ENCODE results near the gene HERC4.
A peak's percentile ranks its signal among the peaks of the same experiment; 100 is the strongest.
"Not testable (repeated sequence)": the region's sequence is repeated elsewhere in the genome, so short reads cannot be mapped to it uniquely, and the experiment has no call there.

HERC4 gene

DNA sequence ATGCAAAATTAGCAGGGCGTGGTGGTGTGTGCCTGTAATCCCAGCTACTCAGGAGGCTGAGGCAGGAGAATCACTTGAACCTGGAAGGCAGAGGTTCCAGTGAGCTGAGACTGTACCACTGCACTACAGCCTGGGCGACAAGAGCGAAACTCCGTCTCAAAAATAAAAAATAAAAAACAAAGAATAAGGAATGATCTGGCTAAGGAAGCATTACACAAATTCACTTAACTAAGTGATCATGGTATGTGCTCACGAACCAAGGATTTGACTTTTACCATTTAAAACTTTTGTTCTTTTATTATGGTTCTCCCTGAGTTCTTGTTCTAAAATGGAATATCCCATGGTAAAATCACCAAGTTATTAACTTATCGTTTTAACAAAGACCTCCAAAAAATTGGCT, 119.5 kb downstream of the HERC4 start:
- no peak for DNase-seq

DNA sequence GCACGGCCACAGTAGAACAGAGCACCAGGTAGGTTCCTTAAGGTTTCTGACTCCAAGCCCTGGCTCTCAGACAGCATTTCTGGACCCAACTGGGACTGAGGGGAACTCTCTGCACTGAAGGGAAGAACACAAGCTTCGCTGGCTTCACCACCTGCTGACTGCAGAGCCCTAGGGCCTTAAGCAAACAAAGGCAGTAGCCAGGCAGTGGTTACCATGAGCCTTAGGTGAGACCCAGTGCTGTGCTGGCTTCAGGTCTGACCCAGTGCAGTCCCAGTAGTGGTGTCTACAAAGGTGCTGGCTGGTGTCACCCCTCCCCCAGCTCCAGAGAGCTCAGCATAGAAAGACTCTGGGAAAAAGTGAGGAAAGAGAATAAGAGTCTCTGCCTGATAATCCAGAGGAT, 131.2 kb downstream of the HERC4 start:
- no peak for DNase-seq

DNA sequence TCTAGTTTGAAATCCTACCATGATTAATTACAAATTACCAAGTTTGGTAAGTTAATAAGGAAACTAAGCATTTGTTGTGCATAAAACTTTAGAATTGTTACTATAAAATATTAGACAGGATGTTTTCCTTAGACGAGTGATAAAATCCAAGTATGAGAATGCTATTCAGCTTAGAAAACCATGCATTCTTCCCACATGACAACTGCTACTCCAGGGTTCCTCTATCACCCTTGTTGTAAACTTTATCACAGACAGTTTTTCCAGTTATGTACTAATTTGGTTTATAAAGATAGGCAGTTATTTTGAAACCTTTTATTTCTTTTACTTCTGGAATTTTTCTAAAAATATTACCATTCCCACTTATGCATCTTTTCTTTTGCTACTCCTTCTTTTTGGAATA, 138.7 kb downstream of the HERC4 start:
- no peak for DNase-seq

DNA sequence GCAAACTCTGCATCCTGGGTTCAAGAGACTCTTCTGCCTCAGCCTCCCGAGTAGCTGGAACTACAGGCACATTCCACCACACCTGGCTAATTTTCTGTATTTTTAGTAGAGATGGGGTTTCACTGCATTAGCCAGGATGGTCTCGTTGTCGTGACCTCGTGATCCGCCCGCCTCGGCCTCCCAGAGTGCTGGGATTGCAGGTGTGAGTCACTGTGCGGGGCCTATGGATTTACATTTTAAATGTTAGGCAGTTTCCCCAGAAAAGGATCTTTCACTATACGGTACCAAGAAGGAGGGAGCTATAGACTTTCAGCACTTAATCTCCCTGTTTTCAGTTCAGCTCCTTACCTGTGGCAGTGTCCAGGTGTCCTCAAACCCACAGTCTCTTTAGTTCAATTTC, 139.9 kb downstream of the HERC4 start:
- no peak for DNase-seq

DNA sequence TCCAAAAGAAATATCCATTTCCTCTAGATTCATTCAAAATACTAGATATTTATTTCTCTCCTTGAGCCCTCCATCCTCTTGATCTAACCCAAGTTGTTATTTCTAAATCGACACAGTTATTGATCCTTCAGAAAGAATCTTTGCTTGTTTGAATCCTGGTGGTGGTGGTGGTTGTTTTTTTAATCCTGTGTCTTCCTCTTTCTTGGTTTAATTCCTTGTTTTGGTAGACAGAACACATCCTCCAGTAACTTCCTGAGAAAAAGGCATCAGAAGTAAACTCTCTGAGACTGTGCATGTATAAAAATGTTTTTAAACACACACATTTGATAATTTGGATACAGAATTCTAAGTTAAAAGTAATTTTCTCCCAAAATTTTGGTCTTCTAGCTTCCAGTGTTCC, 140.7 kb downstream of the HERC4 start:
- DNase-seq, result no peak

DNA sequence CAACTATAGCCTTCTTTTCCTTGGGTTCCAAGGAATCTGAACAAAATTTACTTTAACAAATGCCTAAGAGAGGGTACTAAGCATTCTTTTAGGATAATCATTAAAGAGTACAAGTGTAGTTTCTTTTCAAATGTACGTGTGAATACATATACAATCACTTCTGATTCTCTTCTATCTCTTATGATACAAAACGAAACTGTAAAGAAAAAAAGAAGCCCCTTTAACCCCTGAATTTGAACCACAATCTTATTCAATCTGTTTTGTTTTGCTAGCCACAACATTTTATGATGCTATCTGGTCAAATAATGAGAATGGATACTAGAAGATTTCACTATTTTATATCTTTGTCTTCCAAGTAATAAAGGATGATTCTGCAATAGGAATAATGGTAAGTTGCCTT, 141.9 kb downstream of the HERC4 start:
- DNase-seq, result no peak

DNA sequence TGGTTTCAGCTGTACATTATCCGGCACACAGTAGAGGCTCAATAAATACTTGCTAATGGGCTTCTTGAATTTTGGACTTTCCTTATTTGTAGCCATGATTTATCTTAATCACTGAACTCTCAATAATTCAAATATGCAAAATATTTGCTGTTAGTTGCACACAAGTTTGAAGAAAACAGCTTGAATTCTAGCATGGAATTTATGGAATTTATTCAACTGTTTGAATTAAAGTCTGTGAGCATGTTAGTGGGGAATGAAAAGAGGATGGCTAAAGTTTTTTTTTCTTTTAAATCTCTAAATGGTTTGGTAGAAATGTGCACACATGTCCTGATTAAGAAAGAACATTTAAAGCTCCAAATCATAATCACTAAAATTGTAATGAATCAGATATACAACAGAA, 148.1 kb downstream of the HERC4 start:
- DNase-seq, result no peak

DNA sequence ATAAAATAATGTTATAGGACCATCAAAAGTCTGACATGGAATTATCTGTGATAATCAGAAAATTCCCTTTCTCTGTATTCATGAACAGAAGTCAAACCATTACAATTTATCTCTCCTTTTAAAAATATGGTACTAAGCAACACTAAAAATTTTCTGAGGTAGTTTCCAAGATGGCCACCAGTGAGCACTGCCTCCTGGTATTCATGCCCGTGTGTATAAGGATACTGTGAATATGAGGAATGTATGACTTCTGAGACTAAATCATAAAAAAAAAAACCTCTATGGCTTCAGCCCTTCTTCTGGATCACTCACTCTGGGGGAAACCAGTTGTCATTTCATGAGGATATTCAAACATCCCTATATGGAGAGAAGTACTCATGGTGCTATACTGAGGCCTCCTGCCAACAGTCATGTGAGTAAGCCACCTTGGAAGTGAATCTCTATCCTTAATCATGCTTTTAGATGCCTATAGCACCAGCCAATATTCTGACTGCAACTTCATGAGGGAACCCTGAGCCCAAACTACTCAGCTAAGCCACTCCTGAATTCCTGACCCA, 149.6 kb downstream of the HERC4 start:
- no peak for DNase-seq

DNA sequence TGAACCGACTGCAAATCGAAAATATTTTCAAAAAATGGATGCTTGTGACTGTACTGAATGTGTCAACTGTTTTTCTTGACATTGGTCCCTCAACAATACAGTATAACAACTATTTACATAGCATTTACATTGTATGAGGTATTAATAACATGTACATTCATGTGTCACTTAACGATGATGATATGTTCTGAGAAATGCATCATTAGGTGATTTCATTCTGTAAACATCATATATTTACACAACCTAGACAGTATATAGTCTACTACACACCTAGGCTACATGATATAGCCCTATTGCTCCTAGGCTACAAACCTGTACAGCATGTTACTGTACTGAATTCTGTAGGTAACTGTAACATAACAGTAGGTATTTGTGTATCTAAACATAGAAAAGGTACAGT, 150.9 kb downstream of the HERC4 start:
- DNase-seq, result no peak

DNA sequence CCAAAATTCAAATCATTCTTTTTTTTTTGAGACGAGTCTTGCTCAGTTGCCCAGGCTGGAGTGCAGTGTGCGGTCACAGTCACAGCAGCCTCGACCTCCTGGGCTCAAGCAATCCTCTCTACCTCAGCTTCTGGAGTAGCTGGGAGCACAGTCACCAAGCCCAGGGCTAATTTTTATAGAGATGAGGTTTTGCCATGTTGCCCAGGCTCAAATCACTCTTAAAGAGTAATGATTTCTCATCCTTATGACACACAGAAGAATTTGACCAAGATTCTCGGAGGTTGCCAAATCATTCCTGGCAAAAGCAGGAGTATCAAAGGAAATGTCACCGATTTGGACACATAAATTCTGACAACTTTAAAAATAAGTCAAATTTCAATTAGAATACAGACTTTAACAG, 151.5 kb downstream of the HERC4 start:
- no peak for DNase-seq

DNA sequence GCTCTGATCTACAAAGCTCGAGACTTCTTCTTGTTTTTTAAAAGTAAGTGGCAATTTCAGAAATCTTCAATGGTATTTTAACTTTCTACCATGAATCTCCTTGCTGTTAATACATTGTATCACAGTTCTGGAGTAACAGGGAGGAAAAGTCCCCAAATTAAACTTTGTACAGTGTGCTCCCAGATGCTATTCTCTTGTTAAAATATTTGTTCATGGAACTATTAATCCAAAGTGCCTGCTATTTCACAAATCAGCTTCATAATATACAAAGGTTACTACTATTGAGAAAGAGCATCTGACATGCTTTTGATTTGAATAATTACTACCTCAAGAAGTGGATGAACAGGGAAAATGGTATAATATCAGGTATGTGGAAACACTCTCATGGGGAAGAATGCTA, 154.0 kb downstream of the HERC4 start:
- DNase-seq, result no peak

DNA sequence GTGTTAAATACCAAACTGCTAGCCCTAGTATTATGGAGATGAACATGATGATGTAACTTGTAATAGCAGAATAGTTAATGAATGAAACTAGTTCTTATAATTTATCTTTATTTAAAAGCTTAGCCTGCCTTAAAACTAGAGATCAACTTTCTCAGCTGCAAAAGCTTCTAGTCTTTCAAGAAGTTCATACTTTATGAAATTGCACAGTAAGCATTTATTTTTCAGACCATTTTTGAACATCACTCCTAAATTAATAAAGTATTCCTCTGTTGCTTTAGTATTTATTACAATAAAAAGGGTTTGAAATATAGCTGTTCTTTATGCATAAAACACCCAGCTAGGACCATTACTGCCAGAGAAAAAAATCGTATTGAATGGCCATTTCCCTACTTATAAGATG, 157.4 kb downstream of the HERC4 start:
- no peak for DNase-seq

DNA sequence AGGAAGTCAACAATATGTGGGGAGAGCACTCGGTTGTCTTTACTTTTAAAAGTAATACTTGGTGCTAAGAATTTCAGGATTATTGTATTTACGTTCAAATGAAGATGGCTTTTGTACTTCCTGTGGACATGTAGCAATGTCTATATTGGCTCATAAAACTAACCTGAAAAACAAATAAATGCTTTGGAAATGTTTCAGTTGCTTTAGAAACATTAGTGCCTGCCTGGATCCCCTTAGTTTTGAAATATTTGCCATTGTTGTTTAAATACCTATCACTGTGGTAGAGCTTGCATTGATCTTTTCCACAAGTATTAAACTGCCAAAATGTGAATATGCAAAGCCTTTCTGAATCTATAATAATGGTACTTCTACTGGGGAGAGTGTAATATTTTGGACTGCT, 157.9 kb downstream of the HERC4 start:
- DNase-seq, result no peak

DNA sequence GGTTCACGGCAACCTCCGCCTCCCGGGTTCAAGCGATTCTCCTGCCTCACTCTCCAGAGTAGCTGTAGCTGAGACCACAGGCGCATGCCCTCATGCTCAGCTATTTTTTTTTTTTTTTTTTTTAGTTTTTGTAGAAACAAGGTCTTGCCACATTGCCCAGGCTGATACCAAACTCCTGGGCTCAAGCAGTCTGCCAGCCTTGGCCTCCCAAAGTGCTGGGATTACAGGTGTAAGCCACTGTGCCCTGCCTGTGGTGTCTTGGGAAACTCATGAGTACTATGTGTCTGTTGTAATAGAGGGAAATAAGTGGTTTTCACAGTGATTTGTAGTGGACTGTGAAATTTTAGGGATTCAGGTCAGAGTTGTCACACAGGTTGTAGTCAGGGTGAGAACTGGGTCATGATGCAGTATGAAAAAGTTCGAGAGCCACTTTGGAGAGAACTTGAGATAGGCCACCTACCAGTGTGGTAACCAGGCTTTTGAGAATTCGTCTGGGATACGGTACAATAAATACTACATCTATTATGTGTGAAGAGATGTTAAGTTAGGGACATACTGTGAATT, 160.2 kb downstream of the HERC4 start:
- DNase-seq, result no peak

DNA sequence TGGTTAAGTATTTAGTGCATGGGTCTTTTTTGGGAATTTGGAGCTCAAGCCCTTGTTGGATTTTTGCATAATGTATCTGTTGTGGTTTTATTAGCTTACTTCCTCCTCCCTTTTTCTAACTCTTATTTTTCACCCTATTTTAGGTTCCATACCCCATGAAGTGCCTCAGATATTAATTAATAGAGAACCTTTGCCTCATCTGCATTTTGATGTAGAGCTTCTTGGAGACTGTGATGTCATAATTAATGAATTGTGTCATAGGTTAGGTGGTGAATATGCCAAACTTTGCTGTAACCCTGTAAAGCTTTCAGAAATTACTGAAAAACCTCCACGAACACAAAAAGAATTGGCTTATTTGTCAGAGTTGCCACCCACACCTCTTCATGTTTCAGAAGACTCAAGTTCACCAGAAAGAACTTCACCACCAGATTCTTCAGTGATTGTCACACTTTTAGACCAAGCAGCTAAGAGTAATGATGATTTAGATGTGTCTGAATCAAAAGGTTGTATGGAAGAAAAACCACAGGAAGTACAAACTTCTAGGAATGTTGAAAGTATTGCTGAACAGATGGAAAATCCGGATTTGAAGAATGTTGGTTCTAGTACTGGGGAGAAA, 162.6 kb downstream of the HERC4 start:
- no peak for DNase-seq

DNA sequence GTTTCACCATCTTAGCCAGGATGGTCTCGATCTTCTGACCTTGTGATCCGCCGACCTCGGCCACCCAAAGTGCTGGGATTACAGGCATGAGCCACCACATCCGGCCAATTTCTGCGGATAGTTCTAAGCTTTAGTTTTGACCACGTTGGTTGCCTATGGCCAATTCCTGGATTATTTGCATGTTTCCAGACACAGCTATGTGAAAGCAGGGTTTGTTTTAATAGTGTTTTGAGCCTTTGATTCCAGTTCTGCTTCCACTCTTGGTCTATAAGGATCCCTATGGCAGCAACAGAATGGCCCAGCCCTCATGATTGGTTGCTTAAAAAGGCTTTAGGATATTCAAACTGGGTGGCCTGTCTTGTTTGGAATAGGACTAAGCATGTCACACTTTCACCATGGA, 171.5 kb downstream of the HERC4 start:
- no peak for DNase-seq

DNA sequence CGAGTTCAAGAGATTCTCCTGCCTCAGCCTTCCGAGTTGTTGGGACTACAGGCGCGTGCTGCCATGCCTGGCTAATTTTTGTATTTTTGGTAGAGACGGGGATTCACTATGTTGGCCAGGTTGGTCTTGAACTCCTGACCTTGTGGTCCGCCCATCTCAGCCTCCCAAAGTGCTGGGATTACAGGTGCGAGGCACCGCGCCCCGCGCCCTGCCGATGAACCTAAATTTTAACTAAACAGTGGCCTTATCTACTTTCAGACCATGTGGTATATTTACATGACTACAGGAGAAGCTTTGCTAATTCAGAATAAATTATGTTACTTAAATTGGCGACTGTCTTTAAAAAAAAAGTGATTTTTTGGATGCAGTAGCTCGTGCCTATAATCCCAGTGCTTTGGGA, 181.4 kb downstream of the HERC4 start:
- DNase-seq, result no peak

DNA sequence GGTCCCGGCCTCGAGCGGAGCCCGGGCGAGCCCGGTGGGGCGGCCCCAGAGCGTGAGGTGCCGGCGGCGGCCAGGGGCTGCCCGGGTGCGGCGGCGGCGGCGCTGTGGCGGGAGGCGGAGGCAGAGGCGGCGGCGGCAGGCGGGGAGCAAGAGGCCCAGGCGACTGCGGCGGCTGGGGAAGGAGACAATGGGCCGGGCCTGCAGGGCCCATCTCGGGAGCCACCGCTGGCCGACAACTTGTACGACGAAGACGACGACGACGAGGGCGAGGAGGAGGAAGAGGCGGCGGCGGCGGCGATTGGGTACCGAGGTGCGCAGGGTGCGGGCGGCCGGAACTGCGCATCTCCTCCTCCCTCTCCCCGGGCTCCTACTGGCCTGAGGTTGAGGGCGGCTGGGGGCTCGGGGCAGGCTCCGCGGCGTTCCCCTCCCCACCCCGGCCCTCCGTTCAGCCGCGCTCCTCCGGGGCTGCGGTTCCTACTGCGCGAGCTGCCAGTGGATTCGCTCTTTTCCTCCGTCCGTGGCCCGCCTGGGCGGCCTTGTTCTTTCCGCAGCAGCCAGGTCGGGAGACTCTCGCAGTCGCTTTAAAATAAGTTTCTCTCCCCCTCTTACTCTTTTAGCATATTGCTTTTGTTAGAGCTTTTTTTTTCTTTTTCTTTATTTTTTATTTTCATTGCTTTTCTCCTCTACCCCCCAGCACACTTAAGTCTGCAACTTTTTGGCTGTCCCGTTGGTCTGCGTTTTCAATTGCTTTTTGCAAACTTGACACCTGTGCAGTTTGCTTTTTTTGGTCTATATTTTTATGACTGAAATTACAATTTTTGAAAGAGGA, 190.0 kb downstream of the HERC4 start:
- peak; percentile 59 to 64 for DNase-seq

DNA sequence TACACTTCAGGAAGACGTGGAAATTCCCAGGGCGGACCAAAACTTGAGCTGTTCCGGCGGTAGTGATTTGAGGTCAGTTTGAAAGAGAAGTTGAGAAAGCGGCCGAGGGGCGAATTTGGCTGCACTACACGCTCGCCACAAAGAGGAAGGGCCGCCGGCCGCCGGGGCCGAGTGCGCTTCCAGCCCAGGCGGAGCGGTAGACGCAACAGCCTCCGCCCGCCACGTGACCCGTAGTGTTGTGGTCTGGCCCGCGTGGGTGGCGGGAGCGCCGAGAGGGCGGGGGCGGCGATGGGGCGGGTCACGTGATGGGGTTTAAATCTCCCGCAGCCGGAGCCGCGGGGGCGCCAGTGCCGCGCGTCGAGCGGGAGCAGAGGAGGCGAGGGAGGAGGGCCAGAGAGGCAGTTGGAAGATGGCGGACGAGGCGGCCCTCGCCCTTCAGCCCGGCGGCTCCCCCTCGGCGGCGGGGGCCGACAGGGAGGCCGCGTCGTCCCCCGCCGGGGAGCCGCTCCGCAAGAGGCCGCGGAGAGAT, 190.7 kb downstream of the HERC4 start, which contains the start of gene SIRT1:
Gene SIRT1, plus strand, starts transcription at position 344 of the 529 bp plus-strand sequence. Its CDS starts 66 bp downstream, at position 410.
- peak; percentile 87 to 90 for DNase-seq

DNA sequence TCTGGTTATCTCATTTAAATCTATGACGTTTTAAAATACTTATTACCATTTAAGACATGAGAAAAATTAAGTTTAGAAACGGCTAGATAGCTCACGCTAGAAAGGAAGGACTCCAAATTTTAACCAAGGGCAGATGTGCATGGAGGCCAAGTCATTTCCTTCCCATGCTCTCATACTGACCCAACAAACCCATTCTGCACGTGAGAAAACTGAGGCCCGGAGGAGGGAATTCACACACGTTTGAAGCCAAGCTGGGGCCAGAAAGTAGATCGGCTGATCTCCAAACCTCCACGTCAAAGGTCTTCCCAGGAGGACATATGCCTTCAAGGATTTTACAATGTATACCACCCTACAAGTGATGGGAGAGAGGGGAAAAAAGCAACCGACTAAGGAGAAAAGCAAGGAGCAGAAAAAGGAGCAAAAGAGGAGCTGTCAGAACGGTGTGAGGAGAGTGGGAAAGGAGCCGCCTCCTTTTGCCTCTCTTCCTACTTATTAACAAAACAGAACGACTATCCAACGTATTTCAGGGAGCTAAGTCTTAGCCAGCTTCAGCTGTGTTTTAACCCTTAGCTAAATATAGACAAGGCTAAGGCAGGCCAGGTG, 191.3 kb downstream of the HERC4 start:
- DNase-seq, result no peak

DNA sequence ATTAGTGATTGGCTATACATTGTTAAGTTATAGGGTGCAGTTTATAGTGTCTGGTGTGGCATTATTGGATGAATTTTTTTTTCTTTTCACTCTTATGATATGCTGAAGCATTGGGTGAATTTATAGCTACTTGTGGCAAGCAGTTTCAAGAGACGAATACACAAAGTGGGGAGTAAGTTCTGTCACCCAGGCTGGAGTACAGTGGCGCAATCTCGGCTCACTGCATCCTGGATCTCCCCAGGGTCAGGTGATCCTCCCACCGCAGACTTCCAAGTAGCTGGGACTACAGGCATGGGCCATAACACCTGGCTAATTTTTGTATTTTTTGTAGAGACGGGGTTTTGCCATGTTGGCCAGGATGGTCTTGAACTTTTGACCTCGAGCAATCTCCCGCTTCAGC, 196.9 kb downstream of the HERC4 start:
- DNase-seq, result no peak

DNA sequence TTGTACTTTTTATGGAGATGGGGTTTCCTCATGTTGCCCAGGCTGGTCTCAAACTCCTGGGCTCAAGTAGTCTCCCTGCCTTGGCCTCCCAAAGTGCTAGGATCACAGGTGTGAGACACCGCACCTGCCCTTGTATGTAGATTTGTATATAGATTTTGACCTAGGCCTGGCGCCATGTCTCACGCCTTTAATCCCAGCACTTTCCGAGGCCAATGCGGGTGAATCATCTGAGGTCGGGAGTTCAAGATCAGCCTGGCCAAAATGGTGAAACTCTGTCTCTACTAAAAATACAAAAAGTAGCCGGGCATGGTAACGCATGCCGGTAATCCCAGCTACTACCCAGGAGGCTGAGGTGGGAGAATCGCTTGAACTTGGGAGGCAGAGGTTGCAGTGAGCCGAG, 197.7 kb downstream of the HERC4 start:
- not testable (repeated sequence) for DNase-seq
